C4-2B (cell line): ENCODE data around the gene SORCS2.

Experiments
- ZFX ChIP-seq: fragments of 450-650 bp; IDR thresholded peaks from 2 replicates; pipeline ENCODE4 v1.6.1; 2017
- TF ChIP-seq, protein P1 (sequence below): fragments of 450-650 bp; conservative IDR thresholded peaks from 2 replicates; pipeline ENCODE4 v1.5.1; 2017; ENCODE audit warnings: mild to moderate bottlenecking

DNA sequence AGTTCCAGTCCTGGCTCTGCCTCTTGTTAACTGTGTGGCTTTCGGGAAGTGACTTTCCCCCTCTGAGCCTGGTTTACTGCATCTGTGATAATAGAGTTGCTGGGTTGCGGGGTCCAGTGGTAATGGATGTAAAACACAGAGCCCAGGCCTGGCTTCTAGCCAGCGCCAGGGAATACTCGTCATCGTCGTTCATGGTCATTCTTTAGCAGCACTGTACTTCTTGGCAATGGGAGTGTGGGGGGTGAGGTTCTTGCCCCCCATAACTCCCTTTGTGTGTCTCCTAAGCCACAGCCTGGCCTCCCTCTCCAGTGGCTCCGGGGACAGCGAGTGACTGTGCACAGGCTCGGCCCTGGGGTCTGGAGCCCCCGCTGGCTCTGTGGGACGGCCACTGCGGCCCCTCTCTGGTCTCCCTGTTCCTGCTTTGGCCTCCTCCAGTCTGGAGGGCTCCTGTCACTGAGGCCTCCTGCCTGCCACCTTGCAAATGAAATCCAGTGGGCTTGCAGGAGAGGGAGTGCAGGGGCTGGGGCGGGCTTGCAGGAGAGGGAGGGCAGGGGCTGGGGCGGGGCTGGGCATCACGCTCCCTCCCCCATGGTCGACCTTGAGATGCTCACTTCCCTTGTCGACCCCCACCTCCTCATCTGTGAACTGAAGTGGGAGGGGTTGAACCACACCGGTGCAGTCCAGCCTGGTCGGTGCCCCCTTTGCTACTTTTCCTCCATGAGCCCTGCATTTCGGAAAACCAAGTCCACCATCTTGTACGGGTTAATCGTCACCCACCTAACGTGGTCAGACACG is 229.2 kb downstream of the SORCS2 start:
- TF ChIP-seq, protein P1, sequence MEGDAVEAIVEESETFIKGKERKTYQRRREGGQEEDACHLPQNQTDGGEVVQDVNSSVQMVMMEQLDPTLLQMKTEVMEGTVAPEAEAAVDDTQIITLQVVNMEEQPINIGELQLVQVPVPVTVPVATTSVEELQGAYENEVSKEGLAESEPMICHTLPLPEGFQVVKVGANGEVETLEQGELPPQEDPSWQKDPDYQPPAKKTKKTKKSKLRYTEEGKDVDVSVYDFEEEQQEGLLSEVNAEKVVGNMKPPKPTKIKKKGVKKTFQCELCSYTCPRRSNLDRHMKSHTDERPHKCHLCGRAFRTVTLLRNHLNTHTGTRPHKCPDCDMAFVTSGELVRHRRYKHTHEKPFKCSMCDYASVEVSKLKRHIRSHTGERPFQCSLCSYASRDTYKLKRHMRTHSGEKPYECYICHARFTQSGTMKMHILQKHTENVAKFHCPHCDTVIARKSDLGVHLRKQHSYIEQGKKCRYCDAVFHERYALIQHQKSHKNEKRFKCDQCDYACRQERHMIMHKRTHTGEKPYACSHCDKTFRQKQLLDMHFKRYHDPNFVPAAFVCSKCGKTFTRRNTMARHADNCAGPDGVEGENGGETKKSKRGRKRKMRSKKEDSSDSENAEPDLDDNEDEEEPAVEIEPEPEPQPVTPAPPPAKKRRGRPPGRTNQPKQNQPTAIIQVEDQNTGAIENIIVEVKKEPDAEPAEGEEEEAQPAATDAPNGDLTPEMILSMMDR, result no peak
- no peak for TF ChIP-seq ZFX
